ENCODE results near the gene MAGI3.
A peak's percentile ranks its signal among the peaks of the same experiment; 100 is the strongest.

- peak in 1 of 4 donors; percentile 17 for TF ChIP-seq CTCF (IDR thresholded peaks at IDR 0.05)
- TF ChIP-seq POLR2A (IDR thresholded peaks at IDR 0.05): no peak
Observed at GRCh38 chr1:113714606-113715269, 324.4 kb downstream of the MAGI3 start.
